GM12875 (cell line): Measurements from ENCODE around the gene GCNT2.

ENCODE experiments used
- H3K4me3 ChIP-seq: one replicate; pipeline ENCODE4 v1.5.1; 2011; ENCODE audit warnings: low read depth, low read length, control low read depth
- TF ChIP-seq, protein P1 (sequence below): IDR thresholded peaks from 2 replicates; pipeline ENCODE4 v1.5.1; 2011; ENCODE audit warnings: low read depth, mild to moderate bottlenecking, control low read depth, inconsistent platforms, low read length, moderate library complexity, borderline replicate concordance; ENCODE audit not compliant: insufficient read depth

The GCNT2 gene

DNA sequence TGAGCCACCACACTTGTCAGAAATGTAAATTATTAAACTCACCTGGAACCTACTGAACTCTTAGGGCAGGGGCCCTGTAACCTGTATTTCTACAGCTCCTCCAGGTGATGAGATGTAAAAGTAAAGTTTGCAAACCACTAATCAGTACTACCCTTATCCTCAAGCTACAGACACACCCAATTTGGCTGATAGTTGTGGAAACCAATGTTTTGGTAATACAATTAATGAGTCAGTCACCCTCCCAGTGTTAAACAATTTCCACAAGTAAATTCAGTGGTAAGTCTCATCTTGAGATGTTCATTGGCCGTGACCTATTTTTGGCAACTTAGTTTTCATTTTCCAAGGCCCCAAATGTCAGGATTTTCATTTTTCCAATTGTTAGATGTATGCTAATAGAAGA lies 29.6 kb downstream of the GCNT2 start:
- TF ChIP-seq, protein P1, sequence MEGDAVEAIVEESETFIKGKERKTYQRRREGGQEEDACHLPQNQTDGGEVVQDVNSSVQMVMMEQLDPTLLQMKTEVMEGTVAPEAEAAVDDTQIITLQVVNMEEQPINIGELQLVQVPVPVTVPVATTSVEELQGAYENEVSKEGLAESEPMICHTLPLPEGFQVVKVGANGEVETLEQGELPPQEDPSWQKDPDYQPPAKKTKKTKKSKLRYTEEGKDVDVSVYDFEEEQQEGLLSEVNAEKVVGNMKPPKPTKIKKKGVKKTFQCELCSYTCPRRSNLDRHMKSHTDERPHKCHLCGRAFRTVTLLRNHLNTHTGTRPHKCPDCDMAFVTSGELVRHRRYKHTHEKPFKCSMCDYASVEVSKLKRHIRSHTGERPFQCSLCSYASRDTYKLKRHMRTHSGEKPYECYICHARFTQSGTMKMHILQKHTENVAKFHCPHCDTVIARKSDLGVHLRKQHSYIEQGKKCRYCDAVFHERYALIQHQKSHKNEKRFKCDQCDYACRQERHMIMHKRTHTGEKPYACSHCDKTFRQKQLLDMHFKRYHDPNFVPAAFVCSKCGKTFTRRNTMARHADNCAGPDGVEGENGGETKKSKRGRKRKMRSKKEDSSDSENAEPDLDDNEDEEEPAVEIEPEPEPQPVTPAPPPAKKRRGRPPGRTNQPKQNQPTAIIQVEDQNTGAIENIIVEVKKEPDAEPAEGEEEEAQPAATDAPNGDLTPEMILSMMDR, result no peak

DNA sequence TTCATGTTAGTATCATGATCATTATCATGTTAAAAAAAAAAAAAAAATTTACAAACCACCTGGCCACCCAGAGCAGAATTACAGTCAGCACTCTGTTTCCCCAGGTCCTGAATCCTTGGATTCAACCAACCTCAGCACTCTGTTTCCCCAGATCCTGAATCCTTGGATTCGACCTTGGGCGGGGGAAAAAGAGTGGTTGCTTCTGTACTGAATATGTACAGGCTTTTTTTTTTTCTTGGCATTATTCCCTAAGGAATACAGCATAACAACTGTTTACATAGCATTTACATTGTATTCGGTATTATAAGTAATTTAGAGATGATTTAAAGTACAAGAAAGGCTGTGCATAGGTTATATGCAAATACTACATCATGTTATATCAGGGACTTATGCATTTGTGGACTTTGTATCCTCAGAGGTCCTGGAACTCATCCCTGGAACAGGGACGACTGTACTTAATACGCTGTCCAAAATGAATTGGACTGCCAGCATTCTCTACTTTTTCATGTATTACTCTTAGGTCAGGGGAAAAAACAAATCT lies 31.2 kb downstream of the GCNT2 start:
- TF ChIP-seq, protein P1, result no peak
- H3K4me3 ChIP-seq, result no peak overlapping the region

More for the DNA sequence above, 29.6 kb downstream of the GCNT2 start:
- no peak overlapping the region for H3K4me3 ChIP-seq

DNA sequence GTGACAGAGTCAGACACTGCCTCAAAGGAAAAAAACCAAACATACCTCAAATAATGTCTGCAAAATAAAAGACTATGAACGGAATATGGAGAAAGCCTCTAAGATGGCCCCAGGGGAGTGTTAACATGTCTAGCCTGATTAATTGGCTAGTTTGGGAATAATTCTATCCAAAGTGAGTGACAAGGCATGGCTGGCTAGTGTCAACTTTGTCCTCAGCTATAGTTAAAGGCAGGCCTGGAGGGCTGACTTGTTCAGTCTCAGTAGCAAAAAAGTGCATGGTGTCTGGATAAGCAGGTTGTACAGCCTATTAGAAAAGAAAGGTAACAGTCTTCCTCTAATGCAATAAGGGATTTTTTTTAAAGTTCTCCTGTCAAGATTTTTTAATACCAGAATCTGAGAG lies 32.7 kb downstream of the GCNT2 start:
- H3K4me3 ChIP-seq, result no peak overlapping the region
- TF ChIP-seq, protein P1, result no peak

DNA sequence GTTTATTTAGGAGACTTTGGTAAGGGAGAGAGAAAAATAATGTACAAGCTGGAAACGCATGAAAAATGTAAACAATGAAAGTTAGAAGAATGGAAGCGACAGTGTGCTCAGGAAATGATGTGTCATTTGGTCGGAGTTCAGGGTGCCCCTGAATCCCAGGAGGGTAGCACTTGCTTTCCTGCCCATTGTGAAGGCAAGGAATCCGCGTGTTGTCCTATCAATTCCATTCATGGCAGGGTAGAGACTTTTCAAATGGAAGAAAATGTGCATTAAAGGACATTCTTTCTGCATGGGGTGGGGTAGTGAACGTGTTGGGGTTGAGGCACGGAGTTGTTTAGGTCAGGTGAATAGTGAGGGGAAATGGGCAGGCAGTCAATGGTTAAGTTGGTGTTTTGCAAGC lies 33.7 kb downstream of the GCNT2 start:
- no peak overlapping the region for H3K4me3 ChIP-seq
- TF ChIP-seq, protein P1, result no peak

DNA sequence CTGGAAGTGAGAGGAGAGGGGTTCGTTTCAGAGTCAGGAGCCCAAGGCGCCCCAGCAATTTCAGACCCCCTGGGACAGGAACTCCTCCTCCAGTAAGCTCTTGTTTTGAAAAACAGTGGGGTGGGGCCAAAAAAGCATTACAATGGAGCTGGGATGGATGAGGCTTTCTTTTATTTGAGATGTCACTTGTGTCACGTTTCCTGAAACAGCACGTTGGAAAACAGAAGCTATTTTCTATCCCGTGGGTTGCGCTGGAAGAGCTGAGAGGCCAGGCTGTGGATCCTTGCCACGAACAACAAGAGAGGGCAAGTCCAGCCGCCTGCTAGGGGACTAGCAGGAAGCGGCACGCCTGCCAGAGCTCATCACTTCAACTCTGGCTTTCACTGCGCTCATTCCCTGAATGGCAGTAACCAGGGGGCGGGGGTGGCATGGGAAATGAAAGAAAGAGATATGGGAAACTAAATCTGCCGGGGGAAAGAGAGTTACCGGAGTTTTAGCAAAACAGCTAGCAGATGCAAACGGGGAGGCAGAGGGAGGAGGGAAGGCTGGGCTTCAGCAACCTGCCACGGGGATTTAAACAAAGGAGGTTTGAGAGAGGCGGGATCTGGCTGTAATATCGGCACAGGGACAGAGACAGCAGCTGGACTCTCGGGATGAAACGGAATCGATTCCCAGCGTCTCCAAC lies 34.6 kb downstream of the GCNT2 start:
- no peak overlapping the region for H3K4me3 ChIP-seq
- TF ChIP-seq, protein P1, result no peak

DNA sequence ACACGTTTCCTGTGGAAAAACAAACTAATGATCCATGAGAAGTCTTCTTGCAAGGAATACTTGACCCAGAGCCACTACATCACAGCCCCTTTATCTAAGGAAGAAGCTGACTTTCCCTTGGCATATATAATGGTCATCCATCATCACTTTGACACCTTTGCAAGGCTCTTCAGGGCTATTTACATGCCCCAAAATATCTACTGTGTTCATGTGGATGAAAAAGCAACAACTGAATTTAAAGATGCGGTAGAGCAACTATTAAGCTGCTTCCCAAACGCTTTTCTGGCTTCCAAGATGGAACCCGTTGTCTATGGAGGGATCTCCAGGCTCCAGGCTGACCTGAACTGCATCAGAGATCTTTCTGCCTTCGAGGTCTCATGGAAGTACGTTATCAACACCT lies 35.4 kb downstream of the GCNT2 start:
- no peak overlapping the region for H3K4me3 ChIP-seq
- TF ChIP-seq, protein P1, result no peak

DNA sequence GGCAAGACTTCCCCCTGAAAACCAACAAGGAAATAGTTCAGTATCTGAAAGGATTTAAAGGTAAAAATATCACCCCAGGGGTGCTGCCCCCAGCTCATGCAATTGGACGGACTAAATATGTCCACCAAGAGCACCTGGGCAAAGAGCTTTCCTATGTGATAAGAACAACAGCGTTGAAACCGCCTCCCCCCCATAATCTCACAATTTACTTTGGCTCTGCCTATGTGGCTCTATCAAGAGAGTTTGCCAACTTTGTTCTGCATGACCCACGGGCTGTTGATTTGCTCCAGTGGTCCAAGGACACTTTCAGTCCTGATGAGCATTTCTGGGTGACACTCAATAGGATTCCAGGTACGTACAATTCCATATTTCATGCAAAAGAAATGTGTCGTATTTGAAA lies 35.8 kb downstream of the GCNT2 start:
- TF ChIP-seq, protein P1, result no peak
- H3K4me3 ChIP-seq, result no peak overlapping the region
